Activated T-cell treated with anti-CD3 and anti-CD28 coated beads, Interleukin-2, amount 50 U/mL, for 24 hours (primary cell): ENCODE measurements around the gene KIAA0319L.

Source experiments
- DNase-seq: peaks from one replicate; pipeline ENCODE4 v3.0.0-alpha.2; 2020
- H3K27ac Mint-ChIP-seq: 2 replicates; pipeline ENCODE4 v1.8.0; 2020; ENCODE audit warnings: mild to moderate bottlenecking, mixed read lengths
- H3K27me3 Mint-ChIP-seq: 2 replicates; pipeline ENCODE4 v1.8.0; 2020; ENCODE audit warnings: mixed read lengths
- H3K36me3 Mint-ChIP-seq: 2 replicates; pipeline ENCODE4 v1.8.0; 2020; ENCODE audit warnings: low read depth, mixed read lengths
- H3K4me1 Mint-ChIP-seq: 2 replicates; pipeline ENCODE4 v1.8.0; 2020; ENCODE audit warnings: low read depth, mixed read lengths
- H3K4me3 Mint-ChIP-seq: 2 replicates; pipeline ENCODE4 v1.8.0; 2020; ENCODE audit warnings: mild to moderate bottlenecking, moderate library complexity, mixed read lengths
- H3K9me3 Mint-ChIP-seq: 2 replicates; pipeline ENCODE4 v1.8.0; 2020; ENCODE audit warnings: mixed read lengths

Gene KIAA0319L

GRCh38 chr1:35511305-35511704 is 45.9 kb downstream of the KIAA0319L start:
- Mint-ChIP-seq H3K4me1 (peaks cover 63% of the 10 kb centered on the region), H3K4me3 (no peak overlapping the region), H3K27me3 (no peaks in the 10 kb centered on the region), H3K27ac (no peak overlapping the region), H3K36me3 (peaks cover 27% of the 10 kb centered on the region), H3K9me3 (peaks cover 16% of the 10 kb centered on the region)
- DNase-seq: no peak

- Mint-ChIP-seq H3K27me3 (no peaks in the 10 kb centered on the region), H3K36me3 (peaks cover 24% of the 10 kb centered on the region), H3K27ac (no peak overlapping the region), H3K9me3 (peaks cover 3% of the 10 kb centered on the region), H3K4me1 (peaks cover 68% of the 10 kb centered on the region), H3K4me3 (no peak overlapping the region)
- DNase-seq: no peak
These were observed 47.6 kb downstream of the KIAA0319L start for GRCh38 chr1:35509558-35509957.

GRCh38 chr1:35507947-35508346 is 49.3 kb downstream of the KIAA0319L start:
- no peaks in the 10 kb centered on the region for H3K27me3 Mint-ChIP-seq
- H3K4me1 Mint-ChIP-seq: peaks cover 66% of the 10 kb centered on the region
- no peak overlapping the region for H3K4me3 Mint-ChIP-seq
- H3K27ac Mint-ChIP-seq: peak overlapping the region; percentile 16
- no peaks in the 10 kb centered on the region for H3K9me3 Mint-ChIP-seq
- peaks cover 23% of the 10 kb centered on the region for H3K36me3 Mint-ChIP-seq
- DNase-seq: no peak

- Mint-ChIP-seq H3K9me3 (no peaks in the 10 kb centered on the region), H3K27ac (peak overlapping the region; percentile 90), H3K27me3 (no peaks in the 10 kb centered on the region), H3K36me3 (peaks cover 23% of the 10 kb centered on the region), H3K4me1 (peaks cover 65% of the 10 kb centered on the region), H3K4me3 (peak overlapping the region; percentile 45)
- no peak for DNase-seq
These were observed 50.0 kb downstream of the KIAA0319L start for GRCh38 chr1:35506960-35507912.

GRCh38 chr1:35505911-35506798 is 51.0 kb downstream of the KIAA0319L start:
- no peaks in the 10 kb centered on the region for H3K9me3 Mint-ChIP-seq
- H3K27me3 Mint-ChIP-seq: no peaks in the 10 kb centered on the region
- peaks cover 68% of the 10 kb centered on the region for H3K4me1 Mint-ChIP-seq
- peaks cover 23% of the 10 kb centered on the region for H3K36me3 Mint-ChIP-seq
- peak overlapping the region; percentile 90 for H3K27ac Mint-ChIP-seq
- peak overlapping the region; percentile 45 for H3K4me3 Mint-ChIP-seq
- peak; percentile 42 for DNase-seq

GRCh38 chr1:35502242-35502641 is 55.0 kb downstream of the KIAA0319L start:
- no peak for DNase-seq
- Mint-ChIP-seq H3K4me3 (no peak overlapping the region), H3K9me3 (no peaks in the 10 kb centered on the region), H3K27me3 (no peaks in the 10 kb centered on the region), H3K4me1 (peaks cover 59% of the 10 kb centered on the region), H3K27ac (no peak overlapping the region), H3K36me3 (peaks cover 25% of the 10 kb centered on the region)

GRCh38 chr1:35500439-35500838 is 56.8 kb downstream of the KIAA0319L start:
- DNase-seq: no peak
- H3K27ac Mint-ChIP-seq: no peak overlapping the region
- no peaks in the 10 kb centered on the region for H3K9me3 Mint-ChIP-seq
- H3K36me3 Mint-ChIP-seq: peaks cover 11% of the 10 kb centered on the region
- peaks cover 41% of the 10 kb centered on the region for H3K4me1 Mint-ChIP-seq
- H3K27me3 Mint-ChIP-seq: no peaks in the 10 kb centered on the region
- no peak overlapping the region for H3K4me3 Mint-ChIP-seq

- DNase-seq: no peak
- peaks cover 8% of the 10 kb centered on the region for H3K36me3 Mint-ChIP-seq
- H3K27me3 Mint-ChIP-seq: no peaks in the 10 kb centered on the region
- H3K27ac Mint-ChIP-seq: peak overlapping the region; percentile 48
- peaks cover 34% of the 10 kb centered on the region for H3K4me1 Mint-ChIP-seq
- H3K9me3 Mint-ChIP-seq: no peaks in the 10 kb centered on the region
- no peak overlapping the region for H3K4me3 Mint-ChIP-seq
These were observed 57.5 kb downstream of the KIAA0319L start for GRCh38 chr1:35499652-35500176.

- H3K4me1 Mint-ChIP-seq: peaks cover 32% of the 10 kb centered on the region
- H3K27ac Mint-ChIP-seq: peak overlapping the region; percentile 48
- no peak overlapping the region for H3K4me3 Mint-ChIP-seq
- no peak for DNase-seq
- H3K9me3 Mint-ChIP-seq: no peaks in the 10 kb centered on the region
- H3K27me3 Mint-ChIP-seq: no peaks in the 10 kb centered on the region
- peaks cover 8% of the 10 kb centered on the region for H3K36me3 Mint-ChIP-seq
These were observed 58.0 kb downstream of the KIAA0319L start for GRCh38 chr1:35499231-35499630.

GRCh38 chr1:35497571-35497970 is 59.6 kb downstream of the KIAA0319L start:
- peaks cover 29% of the 10 kb centered on the region for H3K4me1 Mint-ChIP-seq
- no peaks in the 10 kb centered on the region for H3K9me3 Mint-ChIP-seq
- H3K27ac Mint-ChIP-seq: no peak overlapping the region
- H3K4me3 Mint-ChIP-seq: no peak overlapping the region
- H3K36me3 Mint-ChIP-seq: peaks cover 17% of the 10 kb centered on the region
- DNase-seq: no peak
- no peaks in the 10 kb centered on the region for H3K27me3 Mint-ChIP-seq

GRCh38 chr1:35490250-35490649 is 67.0 kb downstream of the KIAA0319L start:
- Mint-ChIP-seq H3K36me3 (peaks cover 46% of the 10 kb centered on the region), H3K27ac (no peak overlapping the region), H3K4me3 (no peak overlapping the region), H3K9me3 (peaks cover 15% of the 10 kb centered on the region), H3K27me3 (no peaks in the 10 kb centered on the region), H3K4me1 (peaks cover 12% of the 10 kb centered on the region)
- DNase-seq: no peak

- Mint-ChIP-seq H3K9me3 (peaks cover 15% of the 10 kb centered on the region), H3K4me1 (peaks cover 12% of the 10 kb centered on the region), H3K27me3 (no peaks in the 10 kb centered on the region), H3K27ac (no peak overlapping the region), H3K36me3 (peaks cover 41% of the 10 kb centered on the region), H3K4me3 (no peak overlapping the region)
- DNase-seq: no peak
These were observed 68.9 kb downstream of the KIAA0319L start for GRCh38 chr1:35488336-35488735.

- peaks cover 15% of the 10 kb centered on the region for H3K9me3 Mint-ChIP-seq
- peaks cover 42% of the 10 kb centered on the region for H3K36me3 Mint-ChIP-seq
These were observed 70.3 kb downstream of the KIAA0319L start for GRCh38 chr1:35486858-35487408.

GRCh38 chr1:35481229-35481628 is 76.0 kb downstream of the KIAA0319L start:
- no peak overlapping the region for H3K4me3 Mint-ChIP-seq
- H3K27me3 Mint-ChIP-seq: no peaks in the 10 kb centered on the region
- no peak for DNase-seq

More at GRCh38 chr1:35486858-35487408, 70.3 kb downstream of the KIAA0319L start:
- Mint-ChIP-seq H3K4me3 (no peak overlapping the region), H3K27me3 (no peaks in the 10 kb centered on the region), H3K27ac (no peak overlapping the region), H3K4me1 (peaks cover 12% of the 10 kb centered on the region)
- no peak for DNase-seq

More at GRCh38 chr1:35481229-35481628, 76.0 kb downstream of the KIAA0319L start:
- Mint-ChIP-seq H3K27ac (no peak overlapping the region), H3K36me3 (peaks cover 33% of the 10 kb centered on the region), H3K4me1 (no peaks in the 10 kb centered on the region), H3K9me3 (no peaks in the 10 kb centered on the region)
